ENCODE results near the gene CLDN10. TPM values are rescaled to one million over a fixed set of nuclear protein-coding genes. Genes with fewer than 3 reads are reported as not detected.
"Not testable (repeated sequence)": the region's sequence is repeated elsewhere in the genome, so short reads cannot be mapped to it uniquely, and the experiment has no call there.

Gene CLDN10
- total RNA-seq, 1 donor from 2014 or later = not detected

GRCh38 chr13:95564091-95564490, 11.6 kb downstream of the CLDN10 start:
- Mint-ChIP-seq H3K4me1 (ENCODE audit: low read depth) (peaks cover 4% of the 10 kb centered on the region), H3K36me3 (ENCODE audit: low read depth) (no peaks in the 10 kb centered on the region), H3K27ac (ENCODE audit: unreplicated experiment) (no peak overlapping the region), H3K27me3 (ENCODE audit: low read depth) (peaks cover 7% of the 10 kb centered on the region), H3K4me3 (ENCODE audit: unreplicated experiment) (no peak overlapping the region), H3K9me3 (ENCODE audit: low read depth) (peaks cover 18% of the 10 kb centered on the region)
- TF ChIP-seq CTCF (IDR thresholded peaks at IDR 0.05) = peak; percentile 35
- DNase-seq (ENCODE audit: low spot score) = no peak

- no peak for TF ChIP-seq CTCF (IDR thresholded peaks at IDR 0.05)
- H3K4me3 Mint-ChIP-seq (ENCODE audit: unreplicated experiment) = no peak overlapping the region
- no peak overlapping the region for H3K27ac Mint-ChIP-seq (ENCODE audit: unreplicated experiment)
- H3K27me3 Mint-ChIP-seq (ENCODE audit: low read depth) = peaks cover 4% of the 10 kb centered on the region
- no peaks in the 10 kb centered on the region for H3K36me3 Mint-ChIP-seq (ENCODE audit: low read depth)
- peaks cover 4% of the 10 kb centered on the region for H3K4me1 Mint-ChIP-seq (ENCODE audit: low read depth)
- peaks cover 18% of the 10 kb centered on the region for H3K9me3 Mint-ChIP-seq (ENCODE audit: low read depth)
- no peak for DNase-seq (ENCODE audit: low spot score)
Observed at GRCh38 chr13:95564733-95565291, 12.3 kb downstream of the CLDN10 start.

- peaks cover 18% of the 10 kb centered on the region for H3K9me3 Mint-ChIP-seq (ENCODE audit: low read depth)
- not testable (repeated sequence) for H3K27ac Mint-ChIP-seq (ENCODE audit: unreplicated experiment); H3K4me3 Mint-ChIP-seq (ENCODE audit: unreplicated experiment); H3K36me3 Mint-ChIP-seq (ENCODE audit: low read depth); DNase-seq (ENCODE audit: low spot score); H3K4me1 Mint-ChIP-seq (ENCODE audit: low read depth); H3K27me3 Mint-ChIP-seq (ENCODE audit: low read depth)
Observed at GRCh38 chr13:95565758-95566157, 13.2 kb downstream of the CLDN10 start.

GRCh38 chr13:95568131-95568530, 15.6 kb downstream of the CLDN10 start:
- no peaks in the 10 kb centered on the region for H3K27me3 Mint-ChIP-seq (ENCODE audit: low read depth)
- no peaks in the 10 kb centered on the region for H3K36me3 Mint-ChIP-seq (ENCODE audit: low read depth)
- no peak for TF ChIP-seq CTCF (IDR thresholded peaks at IDR 0.05)
- no peak overlapping the region for H3K4me3 Mint-ChIP-seq (ENCODE audit: unreplicated experiment)
- no peak for DNase-seq (ENCODE audit: low spot score)
- no peak overlapping the region for H3K27ac Mint-ChIP-seq (ENCODE audit: unreplicated experiment)
- peaks cover 18% of the 10 kb centered on the region for H3K9me3 Mint-ChIP-seq (ENCODE audit: low read depth)
- H3K4me1 Mint-ChIP-seq (ENCODE audit: low read depth) = peaks cover 7% of the 10 kb centered on the region

- peaks cover 18% of the 10 kb centered on the region for H3K9me3 Mint-ChIP-seq (ENCODE audit: low read depth)
- peaks cover 4% of the 10 kb centered on the region for H3K4me1 Mint-ChIP-seq (ENCODE audit: low read depth)
- TF ChIP-seq CTCF (IDR thresholded peaks at IDR 0.05) = no peak
- no peaks in the 10 kb centered on the region for H3K27me3 Mint-ChIP-seq (ENCODE audit: low read depth)
- H3K4me3 Mint-ChIP-seq (ENCODE audit: unreplicated experiment) = no peak overlapping the region
- peaks cover 4% of the 10 kb centered on the region for H3K36me3 Mint-ChIP-seq (ENCODE audit: low read depth)
- no peak overlapping the region for H3K27ac Mint-ChIP-seq (ENCODE audit: unreplicated experiment)
- DNase-seq (ENCODE audit: low spot score) = no peak
Observed at GRCh38 chr13:95570016-95570415, 17.5 kb downstream of the CLDN10 start.

GRCh38 chr13:95571941-95572340, 19.4 kb downstream of the CLDN10 start:
- H3K36me3 Mint-ChIP-seq (ENCODE audit: low read depth) = peaks cover 11% of the 10 kb centered on the region
- no peak overlapping the region for H3K27ac Mint-ChIP-seq (ENCODE audit: unreplicated experiment)

More at GRCh38 chr13:95571941-95572340, 19.4 kb downstream of the CLDN10 start:
- no peak for DNase-seq (ENCODE audit: low spot score)
- TF ChIP-seq CTCF (IDR thresholded peaks at IDR 0.05) = no peak
- peaks cover 7% of the 10 kb centered on the region for H3K9me3 Mint-ChIP-seq (ENCODE audit: low read depth)
- H3K4me3 Mint-ChIP-seq (ENCODE audit: unreplicated experiment) = no peak overlapping the region
- peaks cover 3% of the 10 kb centered on the region for H3K4me1 Mint-ChIP-seq (ENCODE audit: low read depth)
- no peaks in the 10 kb centered on the region for H3K27me3 Mint-ChIP-seq (ENCODE audit: low read depth)
